H9 (cell line): ENCODE results near the gene PKNOX2. TPM values are rescaled to one million over a fixed set of nuclear protein-coding genes. Genes with fewer than 3 reads are reported as not detected.

Experiments used
- DNase-seq: peaks from one replicate; pipeline ENCODE4 v3.0.0-alpha.2; 2017
- H2AFZ ChIP-seq: one replicate; pipeline ENCODE4 v1.6.1; 2013; ENCODE audit warnings: mild to moderate bottlenecking, low read length, control low read depth, moderate library complexity
- H2AK5ac ChIP-seq: 2 replicates; pipeline ENCODE4 v1.6.1; 2013; ENCODE audit warnings: low read length, control low read depth, mixed read lengths; ENCODE audit not compliant: insufficient read length
- H2BK120ac ChIP-seq: one replicate; pipeline ENCODE4 v1.6.1; 2013; ENCODE audit warnings: low read depth, mild to moderate bottlenecking, low read length, control low read depth, inconsistent platforms; ENCODE audit not compliant: poor library complexity, severe bottlenecking
- H2BK12ac ChIP-seq: 2 replicates; pipeline ENCODE4 v1.6.1; 2013; ENCODE audit warnings: low read length, control low read depth, mixed read lengths, low read depth; ENCODE audit not compliant: insufficient read length
- H2BK15ac ChIP-seq: 2 replicates; pipeline ENCODE4 v1.6.1; 2013; ENCODE audit warnings: low read depth, low read length, control low read depth
- H2BK20ac ChIP-seq: one replicate; pipeline ENCODE4 v1.6.1; 2013; ENCODE audit warnings: low read depth, mild to moderate bottlenecking, low read length, control low read depth, inconsistent platforms; ENCODE audit not compliant: poor library complexity, severe bottlenecking
- H2BK5ac ChIP-seq: 2 replicates; pipeline ENCODE4 v1.6.1; 2013; ENCODE audit warnings: low read length, control low read depth, mixed read lengths; ENCODE audit not compliant: insufficient read length
- H3K14ac ChIP-seq: 2 replicates; pipeline ENCODE4 v1.6.1; 2013; ENCODE audit warnings: low read length, control low read depth; ENCODE audit not compliant: insufficient read depth
- H3K18ac ChIP-seq: 2 replicates; pipeline ENCODE4 v1.6.1; 2013; ENCODE audit warnings: low read depth, mild to moderate bottlenecking, mixed read lengths, low read length, control low read depth; ENCODE audit not compliant: insufficient read length
- H3K23ac ChIP-seq: 2 replicates; pipeline ENCODE4 v1.6.1; 2013; ENCODE audit warnings: low read length, control low read depth, mixed read lengths, low read depth; ENCODE audit not compliant: insufficient read length
- H3K23me2 ChIP-seq: 2 replicates; pipeline ENCODE4 v1.6.1; 2013; ENCODE audit warnings: low read depth, mild to moderate bottlenecking, mixed read lengths, low read length, control low read depth; ENCODE audit not compliant: insufficient read length, poor library complexity, severe bottlenecking
- H3K27ac ChIP-seq: 2 replicates; pipeline ENCODE4 v1.5.1; 2013; ENCODE audit warnings: low read length, control low read depth, mixed read lengths, low read depth; ENCODE audit not compliant: insufficient read length
- H3K27me3 ChIP-seq: 2 replicates; pipeline ENCODE4 v1.6.1; 2013; ENCODE audit warnings: low read length, control low read depth, inconsistent platforms; ENCODE audit not compliant: insufficient read depth
- H3K4ac ChIP-seq: 2 replicates; pipeline ENCODE4 v1.6.1; 2013; ENCODE audit warnings: low read depth, mild to moderate bottlenecking, control low read depth, inconsistent platforms, low read length, moderate library complexity
- H3K4me1 ChIP-seq: 2 replicates; pipeline ENCODE4 v1.6.1; 2013; ENCODE audit warnings: low read length, control low read depth, inconsistent platforms; ENCODE audit not compliant: insufficient read depth
- H3K4me2 ChIP-seq: 2 replicates; pipeline ENCODE4 v1.6.1; 2013; ENCODE audit warnings: low read length, control low read depth, mixed read lengths; ENCODE audit not compliant: insufficient read length, insufficient read depth
- H3K56ac ChIP-seq: 2 replicates; pipeline ENCODE4 v1.6.1; 2013; ENCODE audit warnings: low read depth, mild to moderate bottlenecking, mixed read lengths, low read length, control low read depth; ENCODE audit not compliant: insufficient read length
- H3K79me1 ChIP-seq: 2 replicates; pipeline ENCODE4 v1.6.1; 2013; ENCODE audit warnings: low read depth, mild to moderate bottlenecking, moderate library complexity, low read length, control low read depth, inconsistent platforms; ENCODE audit not compliant: insufficient read depth, poor library complexity, severe bottlenecking
- H3K79me2 ChIP-seq: 2 replicates; pipeline ENCODE4 v1.6.1; 2013; ENCODE audit warnings: low read length, control low read depth, inconsistent platforms; ENCODE audit not compliant: insufficient read depth
- H3K9ac ChIP-seq: 2 replicates; pipeline ENCODE4 v1.6.1; 2013; ENCODE audit warnings: low read length, control low read depth, mixed read lengths; ENCODE audit not compliant: insufficient read length; ENCODE audit errors: extremely low read depth
- H3K9me3 ChIP-seq: one replicate; pipeline ENCODE4 v1.6.1; 2013; ENCODE audit warnings: low read depth, low read length, inconsistent platforms; ENCODE audit not compliant: control insufficient read depth
- H3T11ph ChIP-seq: one replicate; pipeline ENCODE4 v1.6.1; 2013; ENCODE audit warnings: mild to moderate bottlenecking, low read length, control low read depth, inconsistent platforms
- H4K20me1 ChIP-seq: one replicate; pipeline ENCODE4 v1.6.1; 2013; ENCODE audit not compliant: control insufficient read depth, insufficient read length, insufficient read depth
- H4K5ac ChIP-seq: 2 replicates; pipeline ENCODE4 v1.6.1; 2013; ENCODE audit warnings: low read depth, mild to moderate bottlenecking, mixed read lengths, low read length, control low read depth; ENCODE audit not compliant: insufficient read length
- H4K8ac ChIP-seq: replicated peaks from 2 replicates; pipeline ENCODE4 v1.6.1; 2013; ENCODE audit warnings: low read length, control low read depth, mixed read lengths, low read depth; ENCODE audit not compliant: insufficient read length
- H4K91ac ChIP-seq: 2 replicates; pipeline ENCODE4 v1.6.1; 2013; ENCODE audit warnings: low read depth, mild to moderate bottlenecking, moderate library complexity, mixed read lengths, low read length, control low read depth; ENCODE audit not compliant: insufficient read length
- H3K27ac Mint-ChIP-seq, 3 experiments: 2 replicates in 2 of 3; 3 replicates in 1 of 3; pipeline ENCODE4 v1.8.0; 2020 to 2021; ENCODE audit warnings: mixed read lengths in 3 of 3, mild to moderate bottlenecking in 1 of 3, moderate library complexity in 1 of 3
- H3K27me3 Mint-ChIP-seq: 2 replicates; pipeline ENCODE4 v1.8.0; 2021; ENCODE audit warnings: low read depth, mild to moderate bottlenecking, moderate library complexity, mixed read lengths
- H3K36me3 Mint-ChIP-seq, 3 experiments: 2 replicates in 2 of 3; 3 replicates in 1 of 3; pipeline ENCODE4 v1.8.0; 2020 to 2021; ENCODE audit warnings: low read depth in 3 of 3, mixed read lengths in 3 of 3; ENCODE audit not compliant: insufficient read depth in 1 of 3
- H3K4me1 Mint-ChIP-seq, 2 experiments: 2 replicates each; pipeline ENCODE4 v1.8.0; 2020; ENCODE audit warnings: mixed read lengths in 2 of 2
- H3K4me3 Mint-ChIP-seq, 2 experiments: 2 replicates in 1 of 2; 3 replicates in 1 of 2; pipeline ENCODE4 v1.8.0; 2020 to 2021; ENCODE audit warnings: mild to moderate bottlenecking in 2 of 2, mixed read lengths in 2 of 2, moderate library complexity in 1 of 2
- H3K9me3 Mint-ChIP-seq, 2 experiments: 2 replicates in 1 of 2; 3 replicates in 1 of 2; pipeline ENCODE4 v1.8.0; 2020; ENCODE audit warnings: mild to moderate bottlenecking in 2 of 2, mixed read lengths in 2 of 2, moderate library complexity in 1 of 2
- CTCF ChIP-seq: fragments of 200-600 bp; sonication (generic); conservative IDR thresholded peaks from 3 replicates; pipeline ENCODE4 v1.8.0; 2021; ENCODE audit warnings: antibody characterized with exemption, mild to moderate bottlenecking
- WGBS: extraction: QIAGEN DNeasy Blood & Tissue Kit; methylation state at CpG from one replicate; pipeline ENCODE4 v1.1.7; 2013; ENCODE audit warnings: missing lambda C conversion rate, low lambda C conversion rate, mixed read lengths; ENCODE audit not compliant: insufficient read length; ENCODE audit errors: extremely low coverage; 5-methylcytosine and 5-hydroxymethylcytosine counted together
- total RNA-seq: library from RNA; stranded (reverse); gene quantifications from 2 replicates; pipeline ENCODE4 v1.2.1, GENCODE V29; 2021

Gene PKNOX2
- total RNA-seq, 1 experiment from 2014 or later = 1.3 TPM

- Histone ChIP-seq H2AK5ac (no peak overlapping the region), H2BK20ac (no peak overlapping the region), H3K56ac (no peak overlapping the region), H4K20me1 (no peaks in the 10 kb centered on the region), H3K27ac (no peak overlapping the region), H3K23ac (no peak overlapping the region), H4K91ac (no peak overlapping the region), H2BK5ac (no peak overlapping the region), H3K4ac (no peak overlapping the region), H3K79me2 (no peaks in the 10 kb centered on the region), H3K9ac (no peak overlapping the region), H3K4me2 (no peak overlapping the region), H3T11ph (no peak overlapping the region), H4K8ac (no peak overlapping the region), H3K4me1 (peaks cover 3% of the 10 kb centered on the region; the same call in 1 of the 2 replicates), H2BK15ac (no peak overlapping the region), H2BK12ac (no peak overlapping the region), H3K23me2 (no peaks in the 10 kb centered on the region), H3K27me3 (no peaks in the 10 kb centered on the region), H3K79me1 (no peaks in the 10 kb centered on the region), H4K5ac (no peak overlapping the region), H3K9me3 (no peaks in the 10 kb centered on the region), H3K14ac (no peak overlapping the region), H2AFZ (no peak overlapping the region), H2BK120ac (no peak overlapping the region), H3K18ac (no peak overlapping the region)
- no peak for DNase-seq
- H3K27me3 Mint-ChIP-seq = peaks cover 3% of the 10 kb centered on the region
- H3K4me3 Mint-ChIP-seq = no peak overlapping the region
- H3K27ac Mint-ChIP-seq = no peak overlapping the region
- H3K9me3 Mint-ChIP-seq = no peaks in the 10 kb centered on the region
- WGBS = no CpG with 5 or more reads among the region's 9 CpGs
- no peaks in the 10 kb centered on the region for H3K36me3 Mint-ChIP-seq
- TF ChIP-seq CTCF = no peak
- peaks cover 28 to 32% of the 10 kb centered on the region in 2 experiments for H3K4me1 Mint-ChIP-seq
Measured at GRCh38 chr11:125425601-125426000, 261.1 kb downstream of the PKNOX2 start.
